ENCODE measurements around the gene DOCK11.

GRCh38 chrX:118714521-118714920 is 218.9 kb downstream of the DOCK11 start:
- no peak for TF ChIP-seq CTCF (IDR thresholded peaks at IDR 0.05)
- no peak for TF ChIP-seq POLR2A (IDR thresholded peaks at IDR 0.05)
